Transverse colon (tissue), 4 donors: ENCODE data around the gene DPH1.

ENCODE experiments used
- CTCF ChIP-seq, 5 experiments: fragments of 200-600 bp in 3 of 5; fragments of 450-650 bp in 2 of 5; sonication (generic) in 3 of 5; IDR thresholded peaks; 1 replicate in 2 of 5; 2 replicates in 3 of 5; pipeline ENCODE4 v1.5.1; 2016 to 2017; ENCODE audit warnings: antibody characterized with exemption in 5 of 5, inconsistent platforms in 3 of 5, mild to moderate bottlenecking in 2 of 5, moderate library complexity in 1 of 5
- EP300 ChIP-seq: sonication (generic); formaldehyde crosslinking; IDR thresholded peaks from one replicate; pipeline ENCODE4 v1.6.1; 2017; ENCODE audit warnings: antibody characterized with exemption, low read depth
- POLR2A ChIP-seq: fragments of 450-650 bp; IDR thresholded peaks from one replicate; pipeline ENCODE4 v1.6.1; 2016; ENCODE audit warnings: antibody characterized with exemption, mild to moderate bottlenecking, moderate library complexity
- POLR2AphosphoS5 ChIP-seq, 3 donors: sonication (generic); formaldehyde crosslinking; IDR thresholded peaks; one replicate each; pipeline ENCODE4 v1.6.1; 2016; ENCODE audit warnings: antibody characterized with exemption in 3 of 3

GRCh38 chr17:2019723-2020122, 10.2 kb upstream of the DPH1 start:
- TF ChIP-seq CTCF (IDR thresholded peaks at IDR 0.05) (no peak), POLR2A (no peak), EP300 (no peak), POLR2AphosphoS5 (IDR thresholded peaks at IDR 0.05) (no peak)
